Neutrophil (primary cell): ENCODE measurements around the gene MET.

Experiments
- H3K27ac ChIP-seq: fragments of 200-600 bp; sonication (generic); 2 replicates; pipeline ENCODE4 v1.5.1; 2016; ENCODE audit warnings: mild to moderate bottlenecking, moderate library complexity
- H3K27me3 ChIP-seq: fragments of 200-600 bp; sonication (generic); 2 replicates; pipeline ENCODE4 v1.6.0; 2016; ENCODE audit warnings: mild to moderate bottlenecking
- H3K36me3 ChIP-seq: fragments of 200-600 bp; sonication (generic); 2 replicates; pipeline ENCODE4 v1.5.1; 2017
- H3K4me1 ChIP-seq, 2 experiments: fragments of 200-600 bp in 1 of 2; sonication (generic) in 1 of 2; 1 replicate in 1 of 2; 2 replicates in 1 of 2; pipeline versions ENCODE4 v1.5.1 to v1.6.1; 2013 to 2016; ENCODE audit warnings: low read depth in 1 of 2, low read length in 1 of 2, mild to moderate bottlenecking in 1 of 2, moderate library complexity in 1 of 2; ENCODE audit not compliant: control insufficient read depth in 1 of 2, insufficient read depth in 1 of 2
- H3K4me3 ChIP-seq, 2 experiments: fragments of 200-600 bp in 1 of 2; sonication (generic) in 1 of 2; 1 replicate in 1 of 2; 2 replicates in 1 of 2; pipeline ENCODE4 v1.5.1; 2013 to 2016; ENCODE audit warnings: low read depth in 1 of 2, low read length in 1 of 2, mild to moderate bottlenecking in 1 of 2, moderate library complexity in 1 of 2
- H3K9me3 ChIP-seq: fragments of 200-600 bp; sonication (generic); 2 replicates; pipeline ENCODE4 v1.5.1; 2016
- CTCF ChIP-seq: fragments of 200-600 bp; sonication (generic); IDR thresholded peaks from 2 replicates; pipeline ENCODE4 v1.5.1; 2016; ENCODE audit warnings: antibody characterized with exemption

The MET gene

GRCh38 chr7:116733924-116734580 lies 62.1 kb downstream of the MET start:
- Histone ChIP-seq H3K27me3 (no peaks in the 10 kb centered on the region), H3K4me3 (no peak overlapping the region), H3K9me3 (no peaks in the 10 kb centered on the region), H3K4me1 (no peaks in the 10 kb centered on the region), H3K36me3 (no peaks in the 10 kb centered on the region), H3K27ac (no peak overlapping the region)
- no peak for TF ChIP-seq CTCF

GRCh38 chr7:116734710-116735109 lies 62.7 kb downstream of the MET start:
- H3K4me1 ChIP-seq, result no peaks in the 10 kb centered on the region
- TF ChIP-seq CTCF, result no peak
- H3K27me3 ChIP-seq, result no peaks in the 10 kb centered on the region
- H3K9me3 ChIP-seq, result no peaks in the 10 kb centered on the region
- H3K36me3 ChIP-seq, result no peaks in the 10 kb centered on the region
- no peak overlapping the region for H3K27ac ChIP-seq
- H3K4me3 ChIP-seq, result no peak overlapping the region

GRCh38 chr7:116736927-116737715 lies 65.1 kb downstream of the MET start:
- H3K9me3 ChIP-seq, result no peaks in the 10 kb centered on the region
- no peak overlapping the region for H3K4me3 ChIP-seq
- H3K27ac ChIP-seq, result no peak overlapping the region
- no peaks in the 10 kb centered on the region for H3K36me3 ChIP-seq
- H3K27me3 ChIP-seq, result no peaks in the 10 kb centered on the region
- H3K4me1 ChIP-seq, result no peaks in the 10 kb centered on the region
- TF ChIP-seq CTCF, result no peak

GRCh38 chr7:116738378-116738777 lies 66.4 kb downstream of the MET start:
- TF ChIP-seq CTCF, result no peak
- H3K27me3 ChIP-seq, result no peaks in the 10 kb centered on the region
- H3K4me1 ChIP-seq, result no peaks in the 10 kb centered on the region
- no peaks in the 10 kb centered on the region for H3K9me3 ChIP-seq
- H3K27ac ChIP-seq, result no peak overlapping the region
- no peaks in the 10 kb centered on the region for H3K36me3 ChIP-seq
- no peak overlapping the region for H3K4me3 ChIP-seq

- Histone ChIP-seq H3K9me3 (no peaks in the 10 kb centered on the region), H3K4me3 (no peak overlapping the region), H3K4me1 (no peaks in the 10 kb centered on the region), H3K27ac (no peak overlapping the region), H3K27me3 (no peaks in the 10 kb centered on the region), H3K36me3 (no peaks in the 10 kb centered on the region)
- TF ChIP-seq CTCF, result no peak
These were observed 67.3 kb downstream of the MET start for GRCh38 chr7:116739307-116739706.
